GM15510 (cell line): ENCODE results near the gene TEKT3.

Experiments used
- POLR2A ChIP-seq: IDR thresholded peaks from 3 replicates; pipeline ENCODE4 v1.6.1; 2011; ENCODE audit warnings: borderline replicate concordance; ENCODE audit not compliant: insufficient read length; ENCODE audit errors: extremely low read depth

The TEKT3 gene

GRCh38 chr17:15257258-15257788, 84.1 kb downstream of the TEKT3 start:
- no peak for TF ChIP-seq POLR2A

- TF ChIP-seq POLR2A = no peak
Observed at GRCh38 chr17:15256689-15257088, 84.7 kb downstream of the TEKT3 start.

GRCh38 chr17:15255713-15256454, 85.5 kb downstream of the TEKT3 start:
- TF ChIP-seq POLR2A = no peak
